Measurements from ENCODE around the gene PSAP.

PSAP gene

GRCh38 chr10:71782221-71782916 is 68.7 kb downstream of the PSAP start:
- no peak for DNase-seq

DNA sequence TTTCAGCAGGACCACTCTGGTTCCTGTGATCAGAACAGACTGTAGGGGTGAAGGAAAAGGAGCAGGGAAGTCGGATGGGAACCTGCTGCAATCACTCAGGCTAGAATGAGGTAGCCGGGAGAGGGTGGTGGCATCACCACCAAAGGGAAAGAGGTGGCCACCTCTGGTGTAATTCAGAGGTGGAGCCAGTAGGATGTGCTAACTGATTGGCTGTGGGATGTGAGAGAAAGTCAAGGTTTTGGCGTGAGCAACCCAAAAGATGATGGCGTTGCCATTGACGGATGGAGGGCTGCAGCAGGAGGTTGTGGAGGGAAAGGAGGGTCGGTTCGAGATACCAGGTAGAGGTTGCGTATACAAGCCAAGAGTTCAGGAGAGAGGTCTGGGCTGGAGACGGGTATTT is 70.3 kb downstream of the PSAP start:
- no peak for DNase-seq

DNA sequence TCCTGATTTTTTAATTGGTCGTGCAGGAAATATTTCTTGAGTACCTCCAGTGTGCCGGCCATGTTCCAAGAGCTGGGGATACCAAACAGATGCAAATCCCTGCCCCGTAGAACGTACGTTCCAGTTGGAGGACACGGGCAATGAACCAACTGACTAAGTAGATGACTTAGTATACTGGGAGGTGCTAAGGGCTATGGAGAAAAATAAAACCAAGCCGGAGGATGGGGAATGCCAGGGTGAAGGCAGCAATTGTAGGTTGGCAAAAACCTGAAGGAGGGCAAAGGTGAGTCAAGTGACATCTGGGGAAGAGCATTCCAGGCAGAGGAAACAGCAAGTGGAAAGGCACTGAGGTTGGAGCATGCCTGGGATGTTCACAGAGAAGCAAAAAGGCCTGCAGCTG is 70.9 kb downstream of the PSAP start:
- DNase-seq, result no peak

DNA sequence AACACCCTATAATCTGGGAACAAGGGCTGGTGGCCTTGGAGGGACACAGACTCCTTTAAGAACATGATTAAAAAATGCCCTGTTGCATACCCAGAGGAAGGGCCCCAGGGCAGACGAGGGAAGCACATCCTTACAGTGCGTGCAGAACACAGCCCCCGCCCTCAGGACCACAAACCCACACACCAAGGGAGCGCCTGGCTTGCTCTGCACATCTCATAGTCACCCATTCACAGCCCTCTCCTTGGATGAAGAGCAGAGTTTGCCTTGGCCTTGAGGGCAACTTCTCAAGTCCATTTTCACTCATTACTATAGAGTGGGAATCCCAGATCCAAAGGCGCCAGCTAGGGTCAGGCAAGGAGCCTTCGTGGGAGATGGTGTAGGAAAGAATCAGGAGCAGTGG is 71.4 kb downstream of the PSAP start:
- DNase-seq, result no peak

GRCh38 chr10:71778071-71778825 is 72.8 kb downstream of the PSAP start:
- no peak for DNase-seq

DNA sequence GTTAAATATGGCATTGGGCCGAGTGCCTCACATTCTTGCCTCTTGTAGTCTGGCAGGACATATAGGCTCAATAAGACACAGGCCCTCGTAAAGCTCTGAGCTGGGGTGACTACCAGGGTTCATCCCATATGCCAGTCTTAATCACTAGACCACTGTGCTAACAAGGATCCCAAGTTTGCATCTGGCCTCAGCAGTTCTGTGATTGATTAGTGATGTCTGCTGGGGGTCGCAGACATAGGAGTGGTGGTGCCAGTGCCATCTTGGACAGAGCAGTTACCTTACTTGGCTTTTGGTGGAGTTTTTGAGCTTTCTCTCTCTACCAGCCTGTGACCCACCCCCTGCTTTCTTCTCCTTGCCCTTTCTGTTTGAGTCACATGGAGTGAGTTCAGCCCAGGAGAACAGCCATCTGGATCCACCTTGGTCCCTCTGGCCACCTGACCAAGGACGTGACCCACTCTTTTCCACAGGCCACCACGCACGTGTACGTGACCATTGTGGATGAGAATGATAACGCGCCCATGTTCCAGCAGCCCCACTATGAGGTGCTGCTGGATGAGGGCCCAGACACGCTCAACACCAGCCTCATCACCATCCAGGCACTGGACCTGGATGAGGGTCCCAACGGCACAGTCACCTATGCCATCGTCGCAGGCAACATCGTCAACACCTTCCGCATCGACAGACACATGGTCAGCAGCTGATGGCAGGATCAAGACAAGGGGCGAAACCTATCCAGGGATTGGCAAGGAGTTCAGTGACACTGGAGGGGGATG is 73.7 kb downstream of the PSAP start:
- DNase-seq, result no peak

- no peak for DNase-seq
Observed at GRCh38 chr10:71776481-71776925, 74.5 kb downstream of the PSAP start.

DNA sequence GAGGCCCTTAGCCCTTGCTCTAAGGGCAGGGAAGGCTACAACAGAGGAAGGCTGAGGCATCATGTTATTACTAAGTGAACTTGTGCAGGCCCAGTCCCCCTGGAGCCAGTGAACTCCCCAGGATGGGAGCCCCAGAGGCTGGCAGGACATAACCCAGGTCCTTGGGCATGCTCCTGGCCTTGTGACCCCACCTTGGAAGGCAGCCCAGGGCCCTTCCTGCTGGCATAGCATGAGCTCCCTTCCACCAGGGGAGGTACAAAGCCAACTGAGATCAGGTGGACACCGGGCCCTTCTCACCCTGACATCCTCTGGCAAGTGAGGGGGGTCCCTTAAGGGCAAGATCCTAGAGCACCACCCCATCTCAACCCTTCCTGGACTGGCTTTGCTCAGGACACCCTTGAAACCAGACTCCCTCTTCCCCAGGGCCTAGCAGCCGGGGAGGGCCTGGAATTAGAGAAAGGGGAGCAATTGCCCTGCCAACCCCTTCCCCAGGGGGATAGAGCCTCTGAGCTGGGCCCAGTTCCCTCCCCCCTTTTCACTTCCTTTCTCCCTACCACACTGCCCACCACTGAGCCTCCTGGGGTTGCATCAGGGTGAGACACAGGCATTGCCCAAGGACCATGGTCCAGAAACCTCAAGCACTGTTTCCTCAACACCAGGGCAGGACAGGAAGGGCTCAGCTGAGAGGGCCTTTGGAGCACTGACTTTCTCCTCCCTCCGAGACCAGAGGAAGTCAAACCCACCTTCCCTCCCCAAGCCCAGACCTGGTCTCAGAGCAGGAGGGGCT is 75.9 kb downstream of the PSAP start:
- DNase-seq, result no peak

DNA sequence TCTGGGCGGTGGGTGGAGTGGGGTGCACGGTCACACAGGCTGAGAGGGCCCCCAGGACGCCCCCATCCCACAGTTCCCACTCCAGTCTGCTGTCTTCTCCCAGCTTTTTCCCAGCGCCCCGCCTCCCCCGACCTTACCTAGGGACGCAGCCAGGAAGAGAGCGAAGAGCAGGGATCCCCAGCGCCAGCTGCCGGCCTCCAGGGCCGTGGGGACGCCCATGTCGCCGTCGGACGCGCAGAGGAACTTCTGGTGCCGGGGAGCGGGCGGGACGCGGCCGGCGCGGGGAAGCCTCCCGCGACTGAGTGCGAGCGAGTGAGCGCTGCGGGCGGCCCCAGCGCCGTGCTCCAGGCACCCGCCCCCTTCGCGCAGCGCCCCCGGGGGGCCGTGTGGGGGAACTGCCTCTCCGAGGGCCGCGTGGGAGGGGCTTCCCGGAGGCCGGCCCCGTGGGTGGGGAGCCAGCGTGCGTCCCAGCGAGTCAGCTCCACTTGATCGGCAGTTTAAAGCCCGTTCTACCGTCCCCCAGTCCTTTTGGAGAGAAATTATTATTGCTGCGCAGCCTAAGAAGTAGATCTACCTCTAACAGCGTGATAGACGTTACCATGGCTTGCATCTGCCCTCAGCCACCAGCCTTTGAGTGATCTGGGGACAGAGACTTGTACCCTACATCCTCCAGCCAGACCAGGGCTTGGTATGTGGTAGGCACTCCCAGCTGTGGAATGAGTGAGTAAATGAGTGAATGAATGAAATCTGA is 77.7 kb downstream of the PSAP start, which contains the start of gene VSIR:
TSS of gene VSIR (minus strand) at position 300 of the 751 bp plus-strand sequence. CDS start at position 219, 81 bp downstream.
- peak; percentile 89 for DNase-seq

DNA sequence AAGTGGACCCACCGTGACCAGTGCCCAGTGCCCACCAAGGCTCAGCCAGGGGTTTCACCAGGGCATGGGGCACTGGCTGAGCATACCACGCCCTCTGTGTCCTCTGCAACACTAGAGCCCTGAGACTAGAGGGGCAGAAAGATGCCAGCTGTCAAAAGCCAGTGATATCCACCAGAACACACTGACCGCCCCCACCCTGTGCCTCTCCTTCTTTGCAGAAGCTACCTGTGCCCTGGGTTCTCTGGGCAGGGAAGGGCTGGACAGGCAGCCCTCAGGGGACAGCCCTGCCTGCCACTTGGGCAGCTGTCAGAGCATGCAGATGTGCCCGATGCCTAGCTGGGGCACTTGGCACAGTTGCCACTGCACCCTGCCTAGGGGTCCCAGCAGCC is 78.2 kb downstream of the PSAP start:
- DNase-seq, result peak; percentile 22

GRCh38 chr10:71771821-71772617 is 79.0 kb downstream of the PSAP start:
- no peak for DNase-seq

- no peak for DNase-seq
Observed at GRCh38 chr10:71771204-71771603, 79.8 kb downstream of the PSAP start.

DNA sequence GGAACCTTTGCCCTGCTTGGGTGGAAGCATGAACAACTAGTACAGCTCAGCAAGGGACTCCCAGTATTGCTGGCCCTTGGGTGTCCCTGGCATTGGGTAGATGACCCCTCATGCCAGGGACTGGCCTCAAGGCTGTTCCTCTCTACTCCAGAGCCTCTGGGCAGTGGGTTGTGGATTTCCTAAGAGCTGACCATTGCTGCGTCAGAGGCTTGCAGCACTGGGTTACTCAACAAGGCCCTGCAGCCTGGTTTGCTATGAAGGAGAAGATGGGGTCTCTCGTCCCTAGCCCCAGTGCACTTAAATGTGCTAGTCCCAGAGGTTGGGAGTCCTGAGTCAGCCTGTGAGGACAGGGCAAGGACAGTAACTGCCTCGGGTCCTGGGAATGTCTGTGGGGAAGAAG is 80.3 kb downstream of the PSAP start:
- no peak for DNase-seq

GRCh38 chr10:71770255-71770654 is 80.8 kb downstream of the PSAP start:
- DNase-seq, result no peak

DNA sequence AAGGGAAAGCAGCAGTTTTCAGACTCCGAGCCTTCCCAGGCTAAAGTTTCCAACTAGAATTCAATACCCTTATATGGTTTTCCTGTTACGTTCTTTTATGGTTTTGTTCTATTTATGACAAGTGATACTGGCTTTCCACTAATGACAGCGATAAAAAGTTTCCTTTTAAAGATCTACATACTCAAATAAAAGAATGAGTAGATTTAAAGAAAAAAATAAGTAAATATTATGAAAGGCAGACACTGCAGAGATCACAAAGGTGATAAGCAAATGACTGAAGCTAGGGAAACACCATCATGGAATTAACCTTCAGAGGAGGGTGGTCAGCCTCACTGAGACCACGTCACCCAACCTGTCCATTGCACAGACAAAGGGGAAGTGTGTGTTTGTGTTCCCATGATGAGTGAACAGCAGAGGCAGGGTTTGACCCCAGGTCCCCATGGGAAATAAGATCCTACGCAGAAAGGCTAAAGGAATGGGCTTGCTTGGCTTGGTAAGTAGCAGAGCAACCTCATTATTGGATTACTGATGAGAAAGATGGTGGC is 81.7 kb downstream of the PSAP start:
- no peak for DNase-seq

DNA sequence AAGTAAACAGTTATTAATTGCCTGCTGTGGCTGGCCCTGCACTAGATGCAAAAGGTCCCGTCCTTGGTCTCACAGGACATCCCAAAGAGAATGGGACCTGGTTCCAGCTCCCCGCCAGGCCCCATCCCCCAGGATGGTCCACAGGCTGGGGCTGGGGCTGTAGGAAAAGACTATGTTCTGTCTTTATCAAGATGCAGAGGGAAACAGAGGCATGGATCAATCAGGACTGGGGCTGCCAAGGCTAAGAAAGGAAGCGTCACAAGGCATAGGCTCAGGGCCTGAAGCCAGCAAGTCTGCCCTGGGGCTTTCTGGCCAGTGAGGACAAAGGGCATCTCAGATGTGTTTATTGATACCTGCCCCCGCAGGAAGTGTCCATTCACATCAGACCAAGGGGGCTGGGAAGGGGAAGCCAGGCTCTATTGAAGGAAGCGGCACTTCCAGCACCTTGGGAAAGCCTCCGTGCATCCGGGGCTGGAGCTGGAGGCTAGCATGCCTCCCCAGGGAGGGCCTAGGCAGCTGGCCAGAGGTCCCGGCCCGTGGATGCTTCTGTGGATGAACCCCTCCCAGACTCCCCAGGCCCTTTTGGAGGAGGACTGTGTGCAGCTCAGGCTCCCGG is 83.5 kb downstream of the PSAP start:
- no peak for DNase-seq

DNA sequence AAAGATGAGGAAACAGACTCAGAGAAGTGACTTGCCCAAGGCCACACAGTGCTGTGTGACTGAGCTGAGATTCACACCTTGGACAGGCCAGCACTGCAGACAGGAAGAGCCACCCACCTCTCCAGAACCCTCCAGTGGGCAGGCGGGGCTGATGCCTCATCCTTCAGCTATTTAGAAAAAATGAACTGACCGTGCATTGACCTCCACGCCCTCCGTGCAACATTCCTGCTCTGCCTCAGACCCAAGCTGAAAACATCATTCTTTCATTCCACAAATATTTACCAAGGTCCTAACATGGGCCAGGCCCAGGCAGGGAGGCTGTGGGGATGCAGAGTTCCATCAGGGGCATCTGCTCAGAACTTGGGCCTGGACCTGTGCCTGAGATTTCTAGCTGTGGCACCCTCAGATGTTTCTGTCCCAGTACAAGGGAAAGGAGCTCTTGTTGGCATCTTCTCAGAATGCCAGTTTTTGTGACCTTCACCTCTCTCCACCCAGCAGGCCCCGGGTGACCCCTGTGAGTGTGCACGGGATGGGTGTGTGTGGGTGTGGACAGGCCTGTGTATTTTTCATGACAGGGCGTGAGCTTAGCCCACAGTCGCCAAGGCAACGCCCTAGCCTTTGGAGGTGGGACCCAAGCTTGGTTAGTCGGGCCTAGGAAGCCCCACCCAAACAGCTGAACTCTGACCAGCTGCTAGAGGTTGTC is 84.2 kb downstream of the PSAP start:
- no peak for DNase-seq

Measured in retina (tissue), 1 donor.